IPS DF 6.9 (cell line): ENCODE data around the gene SUPT3H.
"Not testable (repeated sequence)": the region's sequence is repeated elsewhere in the genome, so short reads cannot be mapped to it uniquely, and the experiment has no call there.

Source experiments
- DNase-seq: peaks from one replicate; pipeline ENCODE4 v3.0.0-alpha.2; 2013; ENCODE audit warnings: low read depth, low spot score
- H3K27ac ChIP-seq: one replicate; pipeline ENCODE4 v1.5.1; 2013; ENCODE audit warnings: low read length, control low read depth
- H3K27me3 ChIP-seq: 2 replicates; pipeline ENCODE4 v1.6.1; 2013; ENCODE audit warnings: mild to moderate bottlenecking, low read length; ENCODE audit not compliant: control insufficient read depth, insufficient read depth
- H3K36me3 ChIP-seq: 2 replicates; pipeline ENCODE4 v1.6.1; 2013; ENCODE audit warnings: low read length; ENCODE audit not compliant: control insufficient read depth, insufficient read depth
- H3K4me1 ChIP-seq: 2 replicates; pipeline ENCODE4 v1.6.1; 2013; ENCODE audit warnings: low read length; ENCODE audit not compliant: control insufficient read depth, insufficient read depth
- H3K4me3 ChIP-seq: 2 replicates; pipeline ENCODE4 v1.5.1; 2013; ENCODE audit warnings: mild to moderate bottlenecking, low read length
- H3K9me3 ChIP-seq: 2 replicates; pipeline ENCODE4 v1.6.1; 2013; ENCODE audit warnings: low read length, inconsistent platforms; ENCODE audit not compliant: control insufficient read depth, insufficient read depth
- WGBS: extraction: QIAGEN DNeasy Blood & Tissue Kit; methylation state at CpG from one replicate; pipeline ENCODE4 v1.1.7; 2013; ENCODE audit warnings: mixed read lengths, missing lambda C conversion rate; ENCODE audit not compliant: insufficient read length, insufficient coverage; 5-methylcytosine and 5-hydroxymethylcytosine counted together

Gene SUPT3H

GRCh38 chr6:44869321-44869897, 508.3 kb downstream of the SUPT3H start:
- WGBS = no CpG with 5 or more reads among the region's 5 CpGs
- no peaks in the 10 kb centered on the region for H3K4me1 ChIP-seq
- no peak overlapping the region for H3K4me3 ChIP-seq
- no peak overlapping the region for H3K27ac ChIP-seq
- no peaks in the 10 kb centered on the region for H3K27me3 ChIP-seq
- no peaks in the 10 kb centered on the region for H3K36me3 ChIP-seq
- no peak for DNase-seq
- H3K9me3 ChIP-seq = no peaks in the 10 kb centered on the region; the same call in 1 of the 2 replicates

DNA sequence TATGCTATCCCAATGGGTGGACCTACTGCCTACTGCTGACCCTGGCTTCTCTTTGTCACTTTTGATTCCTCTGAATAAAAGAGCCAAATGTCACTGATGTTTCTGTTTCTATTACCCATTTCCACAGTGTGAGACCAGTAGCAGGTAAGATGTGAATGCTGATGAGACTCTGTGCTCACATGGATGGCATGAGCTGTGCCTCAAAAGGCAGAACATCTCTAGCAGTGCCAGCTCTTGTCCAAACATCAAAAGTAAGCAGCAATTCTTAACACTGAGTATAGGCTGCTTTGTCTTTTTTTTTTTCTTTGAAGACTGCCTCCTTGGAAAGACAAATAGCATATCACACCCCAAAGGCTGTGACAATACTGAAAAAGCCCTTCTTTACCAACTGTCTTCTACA, 508.8 kb downstream of the SUPT3H start:
- no peak overlapping the region for H3K27ac ChIP-seq

GRCh38 chr6:44868335-44868668, 509.4 kb downstream of the SUPT3H start:
- H3K4me3 ChIP-seq = no peak overlapping the region
- H3K4me1 ChIP-seq = no peaks in the 10 kb centered on the region
- no peaks in the 10 kb centered on the region for H3K27me3 ChIP-seq
- no peak for DNase-seq
- H3K27ac ChIP-seq = no peak overlapping the region
- WGBS = no CpG with 5 or more reads among the region's 2 CpGs
- no peaks in the 10 kb centered on the region for H3K36me3 ChIP-seq
- no peaks in the 10 kb centered on the region; the same call in 1 of the 2 replicates for H3K9me3 ChIP-seq

More for the DNA sequence above, 508.8 kb downstream of the SUPT3H start:
- no peak for DNase-seq
- no peaks in the 10 kb centered on the region for H3K36me3 ChIP-seq
- H3K4me1 ChIP-seq = no peaks in the 10 kb centered on the region
- H3K9me3 ChIP-seq = no peaks in the 10 kb centered on the region; the same call in 1 of the 2 replicates
- no peak overlapping the region for H3K4me3 ChIP-seq
- H3K27me3 ChIP-seq = no peaks in the 10 kb centered on the region

- DNase-seq = no peak
- no CpG with 5 or more reads among the region's 7 CpGs for WGBS
- H3K27me3 ChIP-seq = no peaks in the 10 kb centered on the region
- no peaks in the 10 kb centered on the region for H3K4me1 ChIP-seq
- H3K9me3 ChIP-seq = no peaks in the 10 kb centered on the region; the same call in 1 of the 2 replicates
- no peaks in the 10 kb centered on the region for H3K36me3 ChIP-seq
- H3K4me3 ChIP-seq = no peak overlapping the region
- H3K27ac ChIP-seq = no peak overlapping the region
Measured at GRCh38 chr6:44867571-44868334, 510.0 kb downstream of the SUPT3H start.

DNA sequence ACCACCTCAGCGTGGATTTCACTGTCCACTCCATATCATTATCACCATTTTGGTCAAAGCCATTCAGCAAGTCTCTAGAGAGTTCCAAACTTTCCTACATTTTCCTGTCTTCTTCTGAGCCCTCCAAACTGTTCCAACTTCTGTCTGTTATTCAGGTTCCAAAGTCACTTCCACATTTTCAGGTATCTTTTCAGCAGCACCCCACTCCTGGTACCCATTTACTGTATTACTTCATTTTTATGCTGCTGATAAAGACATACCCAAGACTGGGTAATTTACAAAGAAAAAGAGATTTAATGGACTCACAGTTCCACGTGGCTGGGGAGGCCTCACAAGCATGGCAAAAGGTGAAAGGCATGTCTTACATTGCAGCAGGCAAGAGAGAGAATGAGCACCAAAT, 512.5 kb downstream of the SUPT3H start:
- no CpG with 5 or more reads among the region's 2 CpGs for WGBS
- not testable (repeated sequence) for H3K4me1 ChIP-seq, H3K9me3 ChIP-seq, H3K27ac ChIP-seq, H3K36me3 ChIP-seq, H3K4me3 ChIP-seq, DNase-seq, H3K27me3 ChIP-seq

- Histone ChIP-seq H3K9me3 (no peaks in the 10 kb centered on the region), H3K27me3 (no peaks in the 10 kb centered on the region), H3K4me3 (no peak overlapping the region), H3K27ac (no peak overlapping the region), H3K4me1 (no peaks in the 10 kb centered on the region), H3K36me3 (no peaks in the 10 kb centered on the region)
- no peak for DNase-seq
- WGBS = no CpG with 5 or more reads among the region's 2 CpGs
Measured at GRCh38 chr6:44859901-44860410, 517.8 kb downstream of the SUPT3H start.

DNA sequence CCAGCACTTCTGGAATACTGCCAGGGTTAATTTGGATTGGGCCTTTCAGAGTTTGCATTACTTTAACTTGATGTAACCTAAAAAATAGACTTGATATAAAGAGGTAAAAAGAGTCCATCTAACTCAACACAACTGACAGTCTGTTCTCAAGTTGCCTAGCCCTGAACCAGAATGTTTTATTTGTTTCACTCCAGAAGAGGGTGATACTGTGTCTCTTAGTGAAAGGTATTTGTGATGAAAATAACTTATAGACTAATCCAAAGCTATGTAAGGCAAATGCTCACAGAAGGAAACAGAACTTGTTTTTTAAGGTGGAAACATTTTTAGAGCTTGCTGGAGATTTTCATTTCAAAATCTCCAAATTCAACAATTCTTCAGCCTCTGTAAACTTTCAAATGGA, 518.7 kb downstream of the SUPT3H start:
- Histone ChIP-seq H3K4me1 (no peaks in the 10 kb centered on the region), H3K27me3 (no peaks in the 10 kb centered on the region), H3K4me3 (no peak overlapping the region), H3K36me3 (no peaks in the 10 kb centered on the region), H3K27ac (no peak overlapping the region), H3K9me3 (no peaks in the 10 kb centered on the region)
- no peak for DNase-seq

DNA sequence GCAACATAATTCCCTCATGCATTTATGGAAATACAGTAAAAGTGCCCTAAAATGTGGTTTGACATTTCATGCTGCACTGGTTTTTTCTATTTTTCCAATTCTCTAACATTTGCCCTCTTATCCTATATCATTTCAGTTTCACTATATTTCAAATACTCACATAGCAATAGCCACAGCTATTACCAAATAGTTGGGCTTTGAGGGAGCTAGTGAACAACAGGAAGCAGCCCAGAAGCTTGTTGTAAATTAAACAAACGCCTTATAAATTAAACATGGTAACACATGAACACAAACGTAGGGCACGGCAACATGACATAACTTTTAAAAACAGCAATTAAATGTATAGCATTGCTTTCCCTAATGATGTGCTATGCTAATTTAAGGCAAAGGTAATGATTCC, 521.3 kb downstream of the SUPT3H start:
- Histone ChIP-seq H3K36me3 (no peaks in the 10 kb centered on the region), H3K4me1 (no peaks in the 10 kb centered on the region), H3K4me3 (no peak overlapping the region), H3K27me3 (no peaks in the 10 kb centered on the region), H3K27ac (no peak overlapping the region), H3K9me3 (no peaks in the 10 kb centered on the region)
- no peak for DNase-seq
- WGBS = no CpG with 5 or more reads among the region's 3 CpGs

DNA sequence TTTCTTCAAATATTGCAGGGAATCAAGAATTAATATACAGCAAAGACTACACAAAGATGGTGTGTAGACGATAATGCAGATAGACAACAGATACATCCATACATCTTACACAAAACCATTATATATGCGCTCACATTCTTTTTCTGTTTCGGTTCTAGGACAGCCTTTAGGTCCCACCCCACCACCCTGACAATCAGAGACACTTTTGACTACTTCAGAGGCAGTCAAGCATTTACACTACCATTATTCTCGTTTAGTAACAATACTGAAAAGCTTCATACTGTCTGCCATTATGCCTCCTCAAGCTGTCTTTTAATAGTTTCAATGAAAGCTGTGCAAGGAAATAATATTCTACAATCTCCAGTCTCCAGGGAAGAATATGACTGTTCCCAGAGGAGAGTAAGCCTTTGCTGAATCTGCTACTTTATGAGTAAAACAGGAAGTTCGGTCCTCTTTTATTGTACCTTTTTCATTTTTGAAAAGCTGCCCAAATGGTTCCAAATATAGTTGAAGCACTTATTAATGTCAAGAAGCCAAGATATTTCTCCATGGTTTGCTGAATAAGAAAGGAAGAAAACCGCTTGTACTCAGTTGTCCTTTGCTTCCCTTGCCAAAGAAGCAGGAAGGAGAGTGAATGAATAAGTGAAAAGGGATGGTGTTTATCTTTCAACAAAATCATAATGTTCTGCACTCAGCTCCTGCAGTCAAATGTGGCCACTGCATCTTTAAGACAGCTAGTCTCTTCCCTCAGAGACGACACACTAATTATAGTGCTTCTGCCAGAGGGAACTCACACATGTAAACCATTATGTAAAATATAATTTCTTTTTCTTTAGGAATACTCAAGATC, 521.9 kb downstream of the SUPT3H start:
- Histone ChIP-seq H3K36me3 (no peaks in the 10 kb centered on the region), H3K9me3 (no peaks in the 10 kb centered on the region), H3K27ac (no peak overlapping the region), H3K27me3 (no peaks in the 10 kb centered on the region), H3K4me3 (no peak overlapping the region), H3K4me1 (no peaks in the 10 kb centered on the region)
- DNase-seq = no peak
- no CpG with 5 or more reads among the region's 7 CpGs for WGBS

DNA sequence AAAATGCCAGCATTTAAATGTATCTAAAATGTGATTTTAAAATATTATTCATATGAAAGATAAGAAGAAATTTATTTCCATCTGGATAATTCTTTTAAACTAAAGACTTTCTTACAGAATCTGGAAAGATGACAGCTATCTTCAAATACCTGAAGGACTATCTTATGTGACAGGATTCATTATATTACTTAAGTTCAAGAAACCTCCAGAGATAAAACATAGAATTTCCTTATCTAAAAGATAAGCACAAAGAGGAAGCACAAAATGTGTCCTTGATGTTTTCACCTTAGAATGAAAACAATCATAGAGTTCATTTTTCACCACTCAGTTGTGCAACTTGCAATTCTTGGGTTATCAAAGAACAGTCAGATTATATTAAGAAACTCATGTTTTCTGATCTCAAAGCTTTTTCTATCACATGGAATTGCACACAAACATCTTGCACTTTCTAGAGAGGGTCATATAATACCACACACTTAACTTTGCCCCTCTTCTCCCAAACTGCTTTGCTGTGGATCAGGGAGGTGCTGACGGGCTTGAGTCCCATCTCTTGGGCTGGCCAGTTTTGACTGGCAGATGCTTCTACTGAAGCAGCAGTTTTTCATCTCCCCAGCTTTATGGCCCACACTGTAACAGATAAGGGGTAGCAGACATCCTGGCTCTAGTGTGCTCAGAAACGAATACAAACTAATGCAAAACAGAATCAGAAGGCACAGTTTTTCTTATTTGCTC, 522.9 kb downstream of the SUPT3H start:
- Histone ChIP-seq H3K9me3 (no peaks in the 10 kb centered on the region), H3K27ac (no peak overlapping the region), H3K27me3 (no peaks in the 10 kb centered on the region), H3K36me3 (no peaks in the 10 kb centered on the region), H3K4me1 (no peaks in the 10 kb centered on the region), H3K4me3 (no peak overlapping the region)
- DNase-seq = no peak
- WGBS = no CpG with 5 or more reads among the region's 2 CpGs
